ENCODE results near the gene SNCG.
"Not testable (repeated sequence)": the region's sequence is repeated elsewhere in the genome, so short reads cannot be mapped to it uniquely, and the experiment has no call there.

Gene SNCG

GRCh38 chr10:86945361-86946212, 12.8 kb upstream of the SNCG start:
- no peak for DNase-seq

GRCh38 chr10:86946213-86947155, 11.9 kb upstream of the SNCG start:
- no peak for DNase-seq

GRCh38 chr10:86947806-86948205, 10.6 kb upstream of the SNCG start:
- DNase-seq = not testable (repeated sequence)

- no peak for DNase-seq
These were observed 8.1 kb upstream of the SNCG start for GRCh38 chr10:86950349-86950748.

- no peak for DNase-seq
These were observed 7.1 kb upstream of the SNCG start for GRCh38 chr10:86951184-86951761.

GRCh38 chr10:86952106-86952505, 6.3 kb upstream of the SNCG start:
- DNase-seq = no peak

- DNase-seq = not testable (repeated sequence)
These were observed 5.7 kb upstream of the SNCG start for GRCh38 chr10:86952697-86953096.

GRCh38 chr10:86953747-86954680, 4.4 kb upstream of the SNCG start:
- no peak for DNase-seq

- no peak for DNase-seq
These were observed 3.5 kb upstream of the SNCG start for GRCh38 chr10:86954681-86955500.

GRCh38 chr10:86955501-86956194, 2.8 kb upstream of the SNCG start:
- no peak for DNase-seq

GRCh38 chr10:86956195-86956847, 2.1 kb upstream of the SNCG start:
- no peak for DNase-seq

- DNase-seq = no peak
These were observed 1.5 kb upstream of the SNCG start for GRCh38 chr10:86956848-86957448.

- DNase-seq = no peak
These were observed 806 bp upstream of the SNCG start, which contains the start of gene MMRN2 for GRCh38 chr10:86957471-86958115. TSS of gene MMRN2 (minus strand) at chr10:86957615. CDS start at chr10:86957541, 74 bp downstream.

GRCh38 chr10:86958901-86959736, 720 bp downstream of the SNCG start:
- no peak for DNase-seq

- no peak for DNase-seq
These were observed 1.3 kb downstream of the SNCG start for GRCh38 chr10:86959737-86960002.

- DNase-seq = no peak
These were observed 1.8 kb downstream of the SNCG start for GRCh38 chr10:86960003-86960862.

- no peak for DNase-seq
These were observed 2.5 kb downstream of the SNCG start for GRCh38 chr10:86960863-86961434.
